Endometrial microvascular endothelial cells (primary cell): ENCODE results near the gene CD300H. TPM values are rescaled to one million over a fixed set of nuclear protein-coding genes. Genes with fewer than 3 reads are reported as not detected.
"Not testable (repeated sequence)": the region's sequence is repeated elsewhere in the genome, so short reads cannot be mapped to it uniquely, and the experiment has no call there.

ENCODE experiments used
- in situ Hi-C: cut with HindIII; loops from 2 replicates; pipeline ENCODE4 v1.10.0; 2017; ENCODE audit warnings: low sequenced_read_pairs, low pct_unique_long_range_greater_than_20kb; ENCODE audit errors: inconsistent ontology term
- total RNA-seq: library from RNA; depleted of rRNA; stranded (reverse); fragments of >200 nt; gene quantifications from one replicate; pipeline ENCODE4 v1.2.3, GENCODE V29; 2015; ENCODE audit errors: inconsistent ontology term

Gene CD300H
- total RNA-seq, 1 donor from 2014 or later: not detected

DNA sequence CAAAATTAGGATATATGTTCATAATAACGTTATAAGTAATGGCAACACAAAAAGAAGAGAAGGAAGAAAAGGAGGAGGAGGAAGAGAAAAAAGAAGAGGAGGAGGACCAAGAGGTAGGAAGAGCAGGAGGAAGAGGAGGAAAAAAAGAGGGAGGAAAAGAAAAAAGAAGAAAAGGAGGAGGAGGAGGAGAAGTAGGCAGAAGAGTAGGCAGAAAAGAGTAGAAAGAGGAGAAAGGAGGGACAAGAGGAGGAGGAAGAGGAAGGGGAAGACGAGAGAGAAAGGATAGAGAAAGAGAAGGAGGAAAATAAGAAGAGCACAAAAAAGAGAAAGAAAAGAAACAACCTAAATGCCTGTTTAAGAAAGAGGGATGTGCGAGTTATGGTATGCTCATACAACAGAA, 30.4 kb downstream of the CD300H start:
- in situ Hi-C loops: no loop called here

DNA sequence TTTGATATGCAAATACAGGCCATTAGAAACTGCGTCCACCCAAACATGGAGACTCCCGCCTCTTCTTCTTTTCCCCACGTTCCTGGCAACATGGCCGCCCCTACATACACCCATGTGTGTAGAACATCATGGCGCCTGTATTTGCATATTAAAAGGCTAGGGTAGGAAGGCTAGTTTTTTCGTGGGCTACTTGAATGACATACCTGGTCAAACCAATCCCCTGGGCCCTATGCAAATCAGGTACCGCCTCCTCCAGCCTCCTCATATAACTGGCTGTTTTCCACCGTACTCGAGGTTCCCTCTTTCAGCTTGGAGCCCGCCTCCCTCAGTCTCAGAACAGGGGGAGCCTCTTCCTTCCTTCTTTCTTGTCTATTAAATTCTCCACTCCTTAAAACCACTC, 35.2 kb downstream of the CD300H start:
- in situ Hi-C loops: no loop called here

DNA sequence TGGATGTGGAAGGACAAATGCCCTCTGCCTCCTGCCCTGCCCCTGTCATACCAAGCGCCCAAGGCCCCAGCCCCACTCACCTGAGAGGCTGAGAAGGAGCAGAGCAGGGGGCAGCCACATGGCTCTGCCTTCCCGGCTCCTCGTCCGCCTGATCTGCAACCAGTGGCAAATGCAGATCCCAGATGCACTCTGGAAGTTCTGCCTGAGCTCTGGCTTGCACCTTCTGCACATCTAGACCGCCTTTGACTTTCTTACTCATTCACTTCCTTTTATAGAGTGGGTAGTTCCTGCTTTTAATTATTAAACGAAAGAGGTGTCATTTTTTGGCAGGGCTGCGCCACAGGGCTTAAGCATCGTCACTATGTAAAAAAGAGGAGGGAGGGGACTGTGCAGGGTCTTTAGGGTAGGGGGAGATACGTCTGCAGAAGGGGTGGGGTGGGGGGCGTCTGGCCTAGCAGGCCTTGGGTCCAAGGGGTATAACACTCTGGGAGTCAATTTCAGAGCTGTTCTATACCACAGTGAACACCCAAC, 36.0 kb downstream of the CD300H start, which contains the start of gene CD300LB:
Gene CD300LB, minus strand, starts transcription at position 245 of the 531 bp plus-strand sequence. Its CDS starts 125 bp downstream, at position 120.
- in situ Hi-C loops: no loop called here

DNA sequence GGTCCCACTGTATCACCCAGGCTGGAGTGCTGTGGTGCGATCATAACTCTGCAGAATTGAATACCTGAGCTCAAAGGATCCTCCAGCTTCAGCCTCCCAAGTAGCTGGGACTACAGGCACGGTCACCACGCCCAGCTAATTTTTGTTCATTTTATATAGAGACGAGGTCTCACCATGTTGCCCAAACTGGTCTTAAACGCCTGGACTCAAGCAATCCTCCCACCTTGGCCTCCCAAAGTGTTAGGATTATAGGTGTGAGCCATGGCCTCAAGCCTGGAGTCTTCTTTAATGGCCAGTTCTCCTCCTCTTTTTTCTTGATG, 36.5 kb downstream of the CD300H start:
- in situ Hi-C loops: no loop called here

DNA sequence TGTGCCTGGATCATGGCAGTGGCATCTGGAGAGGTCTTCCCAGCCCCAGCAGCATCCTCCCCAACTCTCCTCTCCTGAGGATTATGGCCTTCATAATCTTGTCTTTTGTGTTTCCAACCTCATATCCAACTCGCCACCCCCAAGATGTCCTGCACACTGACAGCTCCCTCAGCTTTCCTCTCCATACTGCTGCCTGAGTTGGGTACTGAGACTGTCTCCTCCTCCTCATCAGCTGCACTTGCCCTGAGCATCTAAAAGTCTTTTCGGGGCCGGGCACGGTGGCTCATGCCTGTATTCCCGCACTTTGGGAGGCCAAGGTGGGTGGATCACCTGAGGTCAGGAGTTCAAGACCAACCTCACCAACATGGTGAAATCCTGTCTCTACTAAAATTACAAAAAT, 38.1 kb downstream of the CD300H start:
- in situ Hi-C loops: no loop called here

DNA sequence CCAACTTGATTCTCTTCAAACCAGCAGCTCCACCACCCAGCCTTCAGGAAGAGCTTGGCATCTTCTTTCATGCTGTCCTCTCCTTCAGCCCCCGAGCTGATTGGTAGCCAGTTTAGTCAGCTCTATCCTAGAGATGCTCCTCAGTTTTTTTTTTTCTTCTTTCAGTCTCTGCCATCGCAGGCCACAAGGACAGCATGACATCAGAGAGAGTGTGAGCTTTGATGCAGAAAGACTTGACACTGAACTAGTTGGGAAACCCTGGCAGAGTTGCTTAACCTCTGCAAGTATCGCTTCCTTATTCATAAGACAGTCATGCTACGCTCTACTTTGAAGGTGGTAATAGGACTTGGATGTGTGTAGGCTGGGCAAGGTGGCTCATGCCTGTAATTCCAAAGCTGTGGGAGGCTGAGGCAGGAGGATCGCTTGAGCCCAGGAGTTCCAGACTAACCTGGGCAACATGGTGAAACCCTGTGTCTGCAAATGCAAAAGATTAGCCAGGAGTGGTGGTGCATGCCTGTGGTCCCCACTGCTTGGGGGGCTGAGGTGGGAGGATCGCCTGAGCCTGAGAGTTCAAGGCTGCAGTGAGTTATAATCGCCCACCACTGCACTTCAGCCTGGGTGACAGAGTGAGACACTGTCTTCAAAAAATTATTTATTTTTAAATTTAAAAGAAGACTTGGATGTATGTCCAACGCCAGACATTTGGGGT, 38.7 kb downstream of the CD300H start:
- in situ Hi-C loops: no loop called here

DNA sequence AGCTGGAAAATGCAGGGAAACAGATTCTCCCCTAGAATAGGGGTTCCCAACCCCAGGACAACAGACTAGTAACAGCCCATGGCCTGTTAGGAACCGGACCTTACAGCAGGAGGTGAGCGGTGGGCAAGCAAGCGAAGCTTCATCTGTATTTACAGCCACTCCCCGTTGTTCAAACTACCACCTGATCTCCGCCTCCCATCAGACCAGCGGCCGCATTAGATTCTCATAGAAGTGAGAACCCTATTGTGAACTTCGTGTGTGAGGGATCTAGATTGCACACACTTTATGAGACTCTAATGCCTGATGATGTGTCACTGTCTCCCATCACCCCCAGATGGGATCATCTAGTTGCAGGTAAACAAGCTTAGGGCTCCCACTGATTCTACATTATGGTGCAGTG, 39.6 kb downstream of the CD300H start:
- in situ Hi-C loops: no loop called here

DNA sequence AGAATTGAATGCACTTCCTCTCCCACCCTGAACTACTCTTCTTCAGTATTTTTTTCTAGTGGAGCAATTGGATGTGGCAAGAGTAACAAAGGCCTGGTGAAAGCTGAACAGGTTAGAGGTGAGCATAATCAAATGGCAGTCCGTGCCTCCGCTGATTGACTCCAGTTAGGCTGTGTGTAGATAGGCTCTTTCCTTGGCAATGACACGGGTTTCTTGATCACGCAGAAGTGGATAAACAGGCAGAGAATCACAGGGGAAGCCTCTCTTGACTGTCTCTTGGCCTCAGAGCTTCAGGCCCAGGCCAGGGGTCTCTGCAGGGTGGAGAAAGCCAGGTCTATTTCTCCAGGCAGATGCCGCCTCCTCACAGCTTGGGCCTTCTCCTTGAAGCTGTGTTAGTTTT, 40.2 kb downstream of the CD300H start:
- in situ Hi-C loops: no loop called here

DNA sequence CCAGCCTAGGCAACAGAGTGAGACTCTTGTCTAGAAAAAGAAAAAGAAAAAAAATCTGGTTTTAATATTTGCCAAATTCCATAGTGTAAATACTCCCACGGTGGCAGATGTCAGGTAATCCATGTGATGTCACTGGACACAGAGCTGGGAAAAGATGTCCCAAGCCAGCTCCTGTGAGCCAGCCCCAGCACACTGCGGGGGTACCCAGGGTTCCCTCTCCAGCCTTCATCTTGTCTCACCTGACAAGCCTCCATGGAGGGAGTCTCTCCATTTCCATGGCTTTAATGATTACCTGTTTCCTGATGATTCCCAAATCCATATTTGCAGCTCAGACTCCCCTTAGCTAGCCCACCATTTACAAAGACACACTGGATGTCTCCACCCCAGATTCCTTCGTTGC, 40.6 kb downstream of the CD300H start:
- in situ Hi-C loops: no loop called here

DNA sequence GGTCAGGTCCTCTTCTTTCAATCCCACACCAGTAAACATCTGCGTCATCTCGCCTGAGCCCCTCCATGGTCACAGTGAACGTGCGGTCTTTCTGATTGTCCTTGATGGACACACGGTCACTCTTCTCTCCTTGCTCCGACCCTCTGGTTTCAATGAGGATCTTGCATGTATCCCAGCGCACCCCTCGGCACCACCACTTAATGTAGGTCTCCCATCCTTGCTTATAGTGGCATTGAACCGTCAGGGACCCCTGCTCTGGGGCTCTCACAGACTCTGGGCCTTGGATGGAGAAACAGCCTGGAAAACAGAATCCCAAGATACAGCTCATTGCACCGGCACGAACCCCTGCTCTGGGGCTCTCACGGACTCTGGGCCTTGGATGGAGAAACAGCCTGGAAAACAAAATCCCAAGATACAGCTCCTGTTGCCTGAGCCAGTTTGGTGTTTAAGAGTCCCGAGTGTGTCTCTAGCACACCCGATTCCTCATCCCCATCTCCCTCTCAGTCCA, 41.5 kb downstream of the CD300H start:
- in situ Hi-C loops: no loop called here

DNA sequence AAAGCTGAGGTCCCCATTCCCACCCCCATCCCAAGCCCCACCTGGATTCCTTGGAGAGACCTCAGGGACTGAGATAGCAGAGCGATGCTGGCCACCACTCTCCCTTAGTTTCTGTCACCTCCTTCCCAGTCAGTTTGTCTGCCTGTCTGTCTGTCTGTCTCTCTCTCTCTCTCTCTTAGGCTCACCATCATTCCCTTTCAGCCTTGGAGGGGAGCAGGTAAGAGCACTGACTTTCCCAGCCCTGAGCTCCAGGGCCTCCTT, 41.9 kb downstream of the CD300H start:
- in situ Hi-C loops: no loop called here

DNA sequence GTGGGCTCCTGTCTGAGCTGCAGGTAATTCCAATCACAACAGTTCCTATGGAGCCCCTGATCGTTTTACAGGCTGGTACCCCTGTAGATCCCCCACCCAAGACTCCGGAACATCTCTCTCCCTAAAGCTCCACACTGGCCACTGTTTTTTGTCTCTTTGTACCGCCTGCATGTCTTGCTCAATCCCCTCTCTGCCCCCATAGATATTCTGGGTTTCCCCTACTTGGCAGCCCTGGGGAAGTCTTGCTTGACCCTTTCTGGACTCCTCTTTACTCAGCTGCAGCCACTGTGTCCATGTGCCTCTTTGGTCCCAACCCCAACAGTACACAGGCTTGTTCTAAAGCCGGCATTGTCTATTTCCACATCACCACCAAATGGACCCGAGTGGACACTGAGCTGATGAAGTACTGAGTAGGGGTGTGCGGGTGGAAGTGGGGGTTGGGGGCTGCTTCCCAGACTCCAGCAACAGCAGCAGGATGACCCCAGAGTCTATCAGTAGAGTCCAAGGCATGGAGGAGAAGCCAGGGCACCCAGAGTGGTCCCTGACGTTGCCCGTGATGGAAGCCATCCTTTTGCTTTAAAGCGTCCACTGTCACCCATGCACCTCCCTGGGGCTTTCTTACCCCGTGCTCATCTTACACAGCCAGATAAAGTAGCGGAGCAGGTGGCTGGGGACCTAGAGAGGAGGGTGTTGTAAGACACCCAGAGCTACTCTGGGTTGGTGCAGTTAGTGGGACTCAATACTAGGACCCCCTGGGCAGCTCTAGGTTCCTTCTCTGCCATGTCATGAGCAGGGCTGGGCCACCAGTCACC, 42.5 kb downstream of the CD300H start:
- in situ Hi-C loops: no loop called here

DNA sequence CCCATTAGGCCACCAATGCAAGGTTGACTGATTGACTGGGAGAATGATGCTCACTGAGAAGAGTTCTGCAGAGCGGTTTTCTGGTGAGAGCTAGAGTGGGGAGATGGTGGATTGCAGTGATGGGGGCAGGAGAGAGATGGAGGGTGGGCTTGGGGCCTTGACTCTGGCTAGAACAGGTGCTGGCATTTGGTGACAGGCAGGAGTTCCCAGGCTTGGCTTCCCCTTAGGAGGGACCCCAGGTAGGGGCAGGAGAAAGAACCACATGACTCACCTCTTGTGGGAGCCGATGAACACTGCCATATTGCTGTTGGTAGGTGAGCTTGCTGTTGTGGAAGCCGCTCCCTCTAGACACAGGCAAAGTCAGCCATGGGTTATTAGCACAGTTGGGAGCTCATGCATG, 44.0 kb downstream of the CD300H start:
- in situ Hi-C loops: no loop called here

DNA sequence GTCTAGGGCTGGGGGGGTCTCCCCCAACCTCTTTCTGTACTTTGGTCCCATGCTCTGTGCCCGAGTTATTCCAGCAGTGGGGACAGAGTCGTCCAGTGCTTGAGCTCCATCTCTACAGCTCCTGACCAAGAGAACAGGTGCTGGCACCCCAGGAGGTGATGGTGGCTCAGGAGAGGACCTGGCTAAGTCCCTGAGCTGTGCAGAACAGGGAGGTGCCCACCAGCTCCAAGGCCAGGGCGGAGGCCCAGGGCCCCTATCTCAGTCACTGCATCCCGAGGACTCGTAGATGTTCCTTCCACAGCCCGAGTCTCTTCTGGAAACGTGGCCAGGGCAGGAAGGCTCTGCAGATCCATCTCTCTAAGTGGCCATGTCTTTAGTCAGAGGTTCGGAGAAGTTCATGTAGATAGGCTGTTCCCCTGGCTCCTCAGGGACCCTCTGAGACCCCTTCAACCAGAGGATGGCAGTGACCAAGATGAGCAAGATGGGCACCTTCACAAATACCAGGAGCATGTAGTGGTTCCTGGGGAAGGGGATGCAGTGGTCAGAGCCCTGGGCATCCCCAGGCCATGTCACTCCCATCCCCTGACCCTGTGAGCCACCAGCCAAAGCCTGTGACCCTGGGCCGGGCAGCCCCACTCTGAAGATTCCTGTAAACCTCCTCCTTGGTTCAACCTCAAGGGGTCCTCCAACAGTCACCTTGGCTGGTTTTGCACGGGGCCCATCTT, 44.8 kb downstream of the CD300H start:
- in situ Hi-C loops: no loop called here

DNA sequence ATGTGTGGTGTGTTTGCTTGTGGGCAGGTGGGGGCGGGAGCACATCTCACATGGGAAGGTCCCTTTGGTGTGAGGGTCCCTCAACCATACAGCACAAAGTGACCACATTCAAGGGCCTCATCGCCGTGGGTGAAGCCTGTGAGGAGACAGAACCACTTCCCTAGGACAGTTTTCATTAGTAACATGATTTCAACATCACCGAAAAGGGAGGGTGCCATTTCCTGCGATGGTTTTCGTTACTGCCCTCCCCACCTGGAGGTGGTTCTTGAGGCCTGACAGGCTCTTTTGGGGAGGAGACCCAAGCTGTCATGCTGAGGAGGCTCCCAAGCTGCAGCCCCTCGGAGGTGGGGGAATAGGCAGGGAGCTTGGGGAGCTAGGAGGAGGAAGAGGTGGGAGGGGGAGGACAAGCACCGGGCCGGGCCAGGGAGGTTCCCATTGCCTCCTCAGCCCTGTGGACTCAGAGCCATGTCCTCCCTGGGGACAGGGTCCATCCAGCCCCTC, 45.6 kb downstream of the CD300H start:
- in situ Hi-C loops: no loop called here

DNA sequence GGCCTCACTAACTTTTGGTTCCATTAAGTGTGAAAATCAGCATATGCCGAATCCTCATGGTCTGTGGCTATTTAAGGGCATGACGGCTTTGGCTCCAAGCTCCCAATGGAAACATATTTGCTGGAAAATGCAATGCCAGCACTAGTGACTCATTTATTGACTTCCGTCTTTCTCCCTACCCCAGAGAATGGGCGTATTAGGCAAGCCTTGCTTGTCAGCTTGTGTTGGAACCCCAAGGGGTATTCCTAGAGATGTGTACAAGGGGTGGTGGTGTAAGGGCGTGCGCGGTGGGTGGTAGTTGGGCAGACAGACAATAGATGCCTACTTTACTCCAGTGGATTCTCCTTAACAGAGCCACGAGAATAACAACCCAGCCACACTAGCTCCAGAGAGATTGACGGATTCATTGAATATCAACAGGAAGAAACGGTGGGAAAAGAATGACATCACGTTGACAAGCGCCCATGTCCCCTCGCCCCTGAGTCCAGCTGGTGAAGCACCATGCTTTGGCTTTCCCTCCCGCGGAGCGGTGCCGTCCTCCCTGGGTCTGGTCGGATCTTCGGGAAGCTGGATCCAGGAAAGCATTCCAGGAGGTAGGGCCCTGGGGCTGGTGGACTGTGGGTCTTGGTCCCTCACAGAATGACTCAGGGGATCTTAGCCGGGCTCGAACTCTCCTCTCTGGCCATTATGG, 46.4 kb downstream of the CD300H start:
- in situ Hi-C loops: no loop called here

DNA sequence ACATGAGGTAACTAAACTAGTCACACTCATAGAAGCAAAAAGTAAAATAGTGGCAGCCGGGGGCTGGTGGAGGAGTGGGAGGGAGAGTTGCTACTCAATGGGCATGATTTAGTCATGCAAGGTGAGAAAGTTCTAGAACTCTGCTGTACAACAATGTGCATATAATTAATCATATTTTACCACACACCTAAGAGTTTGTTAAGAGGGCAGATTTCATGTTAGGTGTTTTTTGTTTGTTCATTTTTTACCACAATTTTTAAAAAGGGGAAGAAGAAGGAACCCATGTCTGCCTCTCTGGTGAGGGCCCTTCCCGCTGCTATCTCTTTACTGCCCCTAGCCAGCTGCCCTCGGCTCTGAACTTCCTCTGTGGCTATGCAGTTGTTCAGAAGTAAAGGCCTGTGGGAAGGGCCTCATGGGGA, 47.3 kb downstream of the CD300H start:
- in situ Hi-C loops: no loop called here

DNA sequence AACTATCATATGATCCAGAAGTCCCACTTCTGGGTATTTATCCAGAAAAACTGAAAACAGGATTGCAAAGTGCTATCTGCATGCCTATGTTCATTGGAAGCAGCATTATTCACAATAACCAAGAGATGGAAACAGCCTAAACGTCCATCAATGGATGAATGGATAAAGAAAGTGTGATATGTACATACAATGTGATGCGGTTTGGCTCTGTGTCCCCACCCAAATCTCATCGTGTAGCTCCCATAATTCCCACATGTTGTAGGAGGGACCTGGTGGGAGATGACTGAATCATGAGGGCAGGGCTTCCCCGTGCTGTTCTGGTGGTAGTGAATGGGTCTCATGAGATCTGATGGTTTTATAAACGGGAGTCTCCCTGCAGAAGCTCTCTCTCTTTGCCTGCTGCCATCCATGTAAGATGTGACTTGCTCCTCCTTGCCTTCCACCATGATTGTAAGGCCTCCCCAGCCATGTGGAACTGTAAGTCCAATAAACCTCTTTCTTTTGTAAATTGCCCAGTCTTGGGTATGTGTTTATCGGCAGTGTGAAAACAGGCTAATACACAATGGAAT, 48.8 kb downstream of the CD300H start:
- in situ Hi-C loops: not testable (repeated sequence)
